T-helper 2 cell treated with Interferon-gamma antibody and Interleukin-4, amounts not matched to agents 100 ng/mL and 5 ng/mL, for 36 hours (primary cell): Measurements from ENCODE around the gene DNAJC6. TPM values are rescaled to one million over a fixed set of nuclear protein-coding genes. Genes with fewer than 3 reads are reported as not detected.
"Not testable (repeated sequence)": the region's sequence is repeated elsewhere in the genome, so short reads cannot be mapped to it uniquely, and the experiment has no call there.

Source experiments
- intact Hi-C: fragments of 100-400 bp; cut with micrococcal nuclease; formaldehyde crosslinking; loops from one replicate; pipeline ENCODE4 v1.15.1; 2023
- total RNA-seq: library from RNA; stranded (reverse); gene quantifications from 2 replicates; pipeline ENCODE4 v1.2.3, GENCODE V29; 2022

The DNAJC6 gene
- total RNA-seq, 1 donor from 2014 or later = 1.8 TPM

- intact Hi-C loops = no loop called here
Observed at GRCh38 chr1:65346190-65346589, 36.8 kb downstream of the DNAJC6 start.

DNA sequence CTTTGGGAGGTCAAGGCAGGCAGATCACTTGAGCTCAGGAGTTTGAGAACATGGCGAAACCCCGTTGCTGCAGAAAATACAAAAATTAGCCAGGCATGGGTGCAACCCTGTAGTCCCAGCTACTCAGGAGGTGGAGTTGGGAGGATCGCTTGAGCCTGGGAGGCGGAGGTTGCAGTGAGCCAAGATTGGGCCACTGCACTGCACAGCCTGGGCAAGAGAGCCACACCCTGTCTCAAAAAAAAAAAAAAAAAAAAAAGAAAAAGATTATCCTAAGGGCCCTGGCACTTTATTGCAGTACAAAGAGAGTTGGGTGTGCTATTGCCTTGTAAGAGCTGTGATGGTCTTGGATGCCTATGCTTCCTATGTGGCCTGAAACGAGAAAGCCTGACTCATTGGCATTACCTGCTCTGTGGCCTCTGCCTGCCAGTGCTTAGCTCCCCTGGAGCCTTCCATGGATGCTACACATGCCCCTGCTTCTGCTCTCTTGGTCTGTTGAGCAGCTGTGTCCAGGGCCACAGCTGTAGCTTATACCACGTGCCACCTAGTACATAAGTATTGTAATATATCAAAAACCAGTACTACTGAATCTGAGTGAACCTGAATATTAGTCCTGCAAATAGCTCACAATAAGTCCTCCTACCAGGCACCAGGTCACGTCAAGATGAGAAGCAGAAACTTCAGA, 45.8 kb downstream of the DNAJC6 start:
- intact Hi-C loops = no loop called here

GRCh38 chr1:65357291-65357960, 48.1 kb downstream of the DNAJC6 start:
- intact Hi-C loops = no loop called here

- intact Hi-C loops = no loop called here
Observed at GRCh38 chr1:65359888-65360287, 50.5 kb downstream of the DNAJC6 start.

DNA sequence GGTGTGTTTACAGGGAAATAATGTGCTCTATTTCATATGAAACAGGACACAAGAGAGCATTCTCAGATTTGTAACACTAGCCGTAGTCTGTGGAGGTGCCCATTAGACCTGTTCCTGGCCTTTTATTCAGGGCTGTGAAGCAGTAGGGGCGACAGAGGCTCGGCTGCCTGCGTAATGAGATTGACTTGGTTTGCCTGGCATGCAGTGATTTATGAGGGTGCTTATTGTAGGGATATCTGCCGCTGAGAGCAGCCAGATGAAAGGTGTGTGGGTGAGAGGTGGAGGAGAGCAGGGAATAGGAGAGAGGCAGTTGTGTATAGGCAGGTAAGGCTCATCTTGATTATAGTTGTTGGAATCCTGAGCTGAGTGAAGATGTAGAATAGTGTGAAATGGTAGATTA, 51.3 kb downstream of the DNAJC6 start:
- intact Hi-C loops = no loop called here

GRCh38 chr1:65362545-65362944, 53.2 kb downstream of the DNAJC6 start:
- intact Hi-C loops = no loop called here

DNA sequence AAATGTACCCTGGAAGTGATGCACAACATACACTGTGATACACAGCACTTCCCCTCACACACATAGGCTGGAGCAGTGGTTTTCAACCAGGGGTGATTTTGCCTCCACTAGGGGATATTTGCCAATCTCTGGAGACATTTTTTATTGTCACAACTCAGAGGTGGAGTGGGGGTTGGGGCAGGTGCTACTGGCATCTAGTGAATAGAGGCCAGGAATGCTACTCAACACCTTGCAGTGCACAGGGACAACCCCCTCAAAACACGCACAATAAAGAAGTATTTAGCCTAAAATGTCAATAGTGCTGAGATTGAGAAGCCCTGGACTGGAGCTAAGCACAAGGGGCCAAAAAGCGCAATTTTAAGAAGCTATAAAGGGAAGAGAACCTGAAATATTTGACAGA, 54.1 kb downstream of the DNAJC6 start:
- intact Hi-C loops = no loop called here

- intact Hi-C loops = no loop called here
Observed at GRCh38 chr1:65368403-65368802, 59.1 kb downstream of the DNAJC6 start.

DNA sequence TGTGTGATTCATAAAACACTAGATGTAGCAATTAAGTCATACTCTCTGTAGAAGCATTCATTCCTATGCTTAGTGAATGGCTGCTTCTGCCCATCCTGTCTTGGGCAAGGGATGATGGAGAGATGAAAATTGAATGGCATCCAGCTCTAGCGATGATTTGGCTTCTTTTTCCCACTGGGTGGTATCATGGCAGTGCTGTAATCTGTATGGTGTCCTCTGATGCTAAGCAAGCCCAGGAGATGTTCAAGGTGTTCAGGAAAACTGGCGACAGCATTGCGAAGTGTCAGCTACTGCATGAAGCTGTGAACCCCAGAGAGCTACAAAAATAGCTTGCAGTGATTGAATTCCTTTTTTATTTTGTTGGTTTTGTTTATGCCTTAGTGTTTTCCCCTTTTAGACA, 62.2 kb downstream of the DNAJC6 start:
- intact Hi-C loops = no loop called here

GRCh38 chr1:65372557-65372956, 63.2 kb downstream of the DNAJC6 start:
- intact Hi-C loops = no loop called here

- intact Hi-C loops = no loop called here
Observed at GRCh38 chr1:65377496-65378246, 68.3 kb downstream of the DNAJC6 start.

DNA sequence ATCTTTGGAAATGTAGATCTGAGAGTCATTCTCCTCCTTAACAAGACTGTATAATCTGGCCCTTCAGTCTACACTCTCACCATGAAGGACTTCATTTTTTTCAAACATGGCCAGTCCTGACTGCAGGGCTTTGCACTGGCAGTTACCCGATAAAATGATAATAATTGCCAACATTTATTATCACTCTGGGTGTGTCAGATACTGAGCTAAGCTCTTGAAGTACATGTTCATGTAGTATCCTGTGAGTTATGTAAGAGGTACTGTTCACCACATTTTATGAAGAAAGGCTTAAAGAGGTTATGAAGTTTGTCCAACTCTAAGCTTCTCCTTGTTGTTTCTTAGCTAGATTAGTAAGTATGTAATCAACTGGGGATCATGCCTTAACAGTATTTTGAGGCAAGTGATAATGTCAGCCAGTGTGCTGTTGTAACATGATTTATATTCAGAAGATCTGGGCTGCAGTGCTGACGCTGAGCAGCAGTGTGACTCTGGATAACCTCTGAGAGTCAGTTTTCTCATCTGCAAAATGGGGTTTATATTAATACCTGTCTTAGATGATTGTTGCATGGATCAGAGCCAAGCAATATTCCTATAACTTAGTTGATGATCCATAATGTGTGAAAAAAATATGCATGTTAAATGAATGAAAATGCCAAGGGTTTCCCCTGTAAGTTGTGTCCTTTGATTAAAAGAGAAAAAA, 69.1 kb downstream of the DNAJC6 start:
- intact Hi-C loops = no loop called here

DNA sequence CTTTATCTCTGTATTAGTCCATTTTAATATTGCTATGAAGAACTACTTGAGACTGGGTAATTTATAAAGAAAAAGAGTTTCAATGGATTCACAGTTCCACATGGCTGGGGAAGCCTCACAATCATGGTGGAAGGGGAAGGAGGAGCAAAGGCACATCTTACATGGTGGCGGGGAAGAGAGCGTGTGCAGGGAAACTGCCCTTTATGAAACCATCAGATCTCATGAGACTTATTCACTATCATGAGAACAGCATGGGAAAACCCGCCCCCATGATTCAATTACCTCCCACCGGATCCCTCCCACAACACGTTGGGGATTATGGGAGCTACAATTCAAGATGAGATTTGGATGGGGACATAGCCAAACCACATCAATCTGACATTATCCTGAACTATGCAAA, 75.1 kb downstream of the DNAJC6 start:
- intact Hi-C loops = not testable (repeated sequence)

GRCh38 chr1:65386439-65386838, 77.1 kb downstream of the DNAJC6 start:
- intact Hi-C loops = no loop called here

DNA sequence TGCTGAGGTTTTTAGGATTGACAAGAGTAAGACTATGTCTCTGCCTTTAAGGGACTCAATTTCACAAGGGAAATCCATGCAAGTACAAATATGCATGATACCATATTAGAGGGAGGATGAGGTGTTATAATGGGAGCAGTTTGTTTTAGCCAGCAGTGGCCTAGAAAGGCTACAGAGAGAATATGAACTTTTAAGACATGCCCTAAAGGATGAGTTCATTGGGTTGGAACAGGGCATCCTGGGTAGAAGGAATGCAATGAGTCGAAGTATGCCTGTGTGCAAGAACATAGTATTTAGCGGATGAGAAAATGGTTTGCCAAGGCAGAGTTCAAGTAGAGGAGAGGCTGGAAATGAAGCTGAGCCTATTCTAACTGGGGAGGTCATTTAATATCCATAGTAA, 78.5 kb downstream of the DNAJC6 start:
- intact Hi-C loops = no loop called here

DNA sequence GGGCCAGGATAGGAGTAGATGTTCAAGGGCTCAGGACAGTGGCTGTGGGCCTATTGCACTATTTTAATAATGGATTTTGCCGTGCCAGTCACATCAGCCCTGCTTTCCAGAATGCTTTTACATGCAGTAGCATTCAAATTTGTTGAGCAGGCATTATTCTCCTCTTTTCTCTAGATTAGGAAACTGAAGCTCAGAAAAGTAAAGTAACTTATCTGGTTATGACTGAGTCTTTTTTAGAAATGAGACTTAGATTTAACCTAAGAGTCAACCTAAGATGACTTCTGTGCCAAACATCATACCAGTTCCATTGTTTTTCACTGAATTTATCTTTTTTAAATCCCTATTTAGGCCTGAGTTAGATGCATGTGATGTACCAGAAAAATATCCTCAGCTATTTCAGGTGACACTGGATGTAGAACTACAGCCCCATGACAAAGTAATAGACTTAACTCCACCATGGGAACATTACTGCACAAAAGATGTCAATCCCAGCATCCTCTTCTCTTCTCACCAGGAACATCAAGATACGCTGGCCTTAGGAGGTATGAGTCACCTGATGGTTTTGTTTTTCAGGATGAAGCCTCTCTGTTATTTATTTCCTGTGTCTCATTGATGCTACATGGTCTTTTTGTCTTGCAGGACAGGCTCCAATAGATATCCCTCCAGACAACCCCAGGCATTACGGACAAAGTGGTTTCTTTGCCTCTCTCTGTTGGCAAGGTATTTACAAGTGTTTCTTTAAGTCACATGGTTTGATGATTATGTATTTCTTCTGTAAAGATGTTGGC, 79.8 kb downstream of the DNAJC6 start:
- intact Hi-C loops = no loop called here

DNA sequence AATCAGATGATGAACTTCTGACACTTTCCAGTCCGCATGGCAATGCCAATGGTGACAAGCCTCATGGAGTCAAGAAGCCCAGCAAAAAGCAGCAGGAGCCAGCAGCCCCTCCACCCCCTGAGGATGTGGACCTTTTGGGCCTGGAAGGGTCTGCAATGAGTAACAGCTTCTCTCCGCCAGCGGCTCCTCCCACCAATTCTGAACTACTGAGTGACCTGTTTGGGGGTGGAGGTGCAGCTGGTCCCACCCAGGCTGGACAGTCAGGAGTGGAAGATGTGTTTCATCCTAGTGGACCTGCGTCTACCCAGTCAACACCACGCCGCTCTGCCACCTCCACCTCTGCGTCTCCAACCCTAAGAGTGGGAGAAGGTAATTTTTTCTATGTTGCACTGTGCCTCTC, 83.2 kb downstream of the DNAJC6 start:
- intact Hi-C loops = loop anchor here (2.0 kb wide), 1 partner anchor 28 kb away; the partner anchor contains the start of genes LEPR and LEPROT

DNA sequence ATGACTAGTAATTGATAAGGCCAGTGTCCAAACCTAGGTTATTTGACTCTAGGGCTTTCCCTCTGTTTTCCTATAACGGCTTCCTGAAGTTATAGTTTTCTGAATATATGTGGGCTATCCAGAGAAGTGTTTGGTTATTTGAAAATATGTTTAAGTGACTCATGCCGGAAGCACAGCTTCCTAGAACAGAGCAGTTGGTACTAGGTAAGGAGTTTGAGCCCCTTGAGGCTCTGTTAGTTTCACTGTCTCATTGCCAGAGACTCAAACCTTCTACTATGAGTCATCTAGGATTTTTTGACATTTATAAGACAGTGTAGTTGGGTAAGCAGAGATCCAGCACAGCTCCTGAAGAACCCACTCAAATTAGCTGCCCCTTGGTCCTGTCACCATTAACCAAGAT, 84.0 kb downstream of the DNAJC6 start:
- intact Hi-C loops = loop anchor here (2.0 kb wide), 1 partner anchor 27 kb away; the partner anchor contains the start of genes LEPR and LEPROT

DNA sequence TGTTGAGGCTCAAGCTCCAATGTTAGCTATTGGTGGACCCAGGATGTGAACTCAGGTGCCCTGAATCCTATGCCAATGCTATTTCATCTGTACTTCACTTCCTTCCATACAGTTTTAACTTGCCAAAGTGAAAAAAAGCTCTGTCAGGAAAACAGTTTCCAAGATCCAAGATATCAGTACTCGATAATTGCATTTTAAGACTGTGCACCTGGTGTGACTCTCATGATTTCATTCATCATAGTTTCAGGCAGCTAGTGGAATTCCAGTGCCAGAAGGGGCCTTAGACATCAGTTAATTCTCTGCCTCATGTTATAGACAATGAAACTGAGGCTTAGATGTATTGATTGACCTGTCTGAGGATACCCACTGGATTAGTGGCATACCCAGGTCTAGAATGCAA, 84.6 kb downstream of the DNAJC6 start:
- intact Hi-C loops = loop anchor here (2.0 kb wide), 1 partner anchor 27 kb away; the partner anchor contains the start of genes LEPR and LEPROT

GRCh38 chr1:65395887-65396612, 86.7 kb downstream of the DNAJC6 start:
- intact Hi-C loops = no loop called here
